H1 (cell line): ENCODE data around the gene PSD2. TPM values are rescaled to one million over a fixed set of nuclear protein-coding genes. Genes with fewer than 3 reads are reported as not detected.

Experiments
- CTCF ChIA-PET: fragments of 300-600 bp; sonication (Branson Sonifier 250); formaldehyde crosslinking; loops from one replicate; lab custom pipeline; 2021; ENCODE audit not compliant: partially characterized antibody; lab: Charles Lee
- POLR2A ChIA-PET: fragments of 300-600 bp; sonication (Branson Sonifier 250); formaldehyde crosslinking; loops from one replicate; lab custom pipeline; 2021; ENCODE audit warnings: inconsistent platforms; ENCODE audit not compliant: partially characterized antibody; lab: Charles Lee
- DNase-seq, 2 experiments: peaks; one replicate each; pipeline versions ENCODE4 v3.0.0 to v3.0.0-alpha.2; 2010 to 2022; ENCODE audit warnings: low spot score in 2 of 2, low read depth in 1 of 2, mixed read lengths in 1 of 2
- FAIRE-seq: peaks from 2 replicates; lab custom pipeline; 2011; peaks lifted over from hg19 to GRCh38; lab: Jason Lieb, UNC
- H2AFZ ChIP-seq: 2 replicates; pipeline ENCODE4 v1.8.1; 2012; ENCODE audit warnings: low read length, inconsistent platforms
- H2AK5ac ChIP-seq: 2 replicates; pipeline ENCODE4 v1.6.1; 2013; ENCODE audit warnings: low read depth, low read length
- H2BK120ac ChIP-seq: replicated peaks from 2 replicates; pipeline ENCODE3; 2013; ENCODE audit warnings: low read depth, low read length, inconsistent platforms
- H2BK12ac ChIP-seq: 2 replicates; pipeline ENCODE4 v1.6.1; 2013; ENCODE audit warnings: low read depth, low read length
- H2BK15ac ChIP-seq: 2 replicates; pipeline ENCODE4 v1.6.1; 2013; ENCODE audit warnings: low read length
- H2BK20ac ChIP-seq: 2 replicates; pipeline ENCODE4 v1.6.1; 2013; ENCODE audit warnings: low read length
- H2BK5ac ChIP-seq: 2 replicates; pipeline ENCODE4 v1.6.1; 2013; ENCODE audit warnings: low read depth, low read length
- H3K14ac ChIP-seq: 2 replicates; pipeline ENCODE4 v1.6.1; 2013; ENCODE audit warnings: inconsistent platforms; ENCODE audit not compliant: insufficient read length
- H3K18ac ChIP-seq: 2 replicates; pipeline ENCODE4 v1.6.1; 2013; ENCODE audit warnings: low read length; ENCODE audit errors: extremely low read depth
- H3K23ac ChIP-seq: 2 replicates; pipeline ENCODE4 v1.6.1; 2013; ENCODE audit warnings: inconsistent platforms; ENCODE audit not compliant: insufficient read length
- H3K23me2 ChIP-seq: 2 replicates; pipeline ENCODE4 v1.6.1; 2013; ENCODE audit warnings: low read depth, low read length
- H3K27ac ChIP-seq: 2 replicates; pipeline ENCODE4 v1.6.1; 2011; ENCODE audit warnings: low read depth, low read length, inconsistent platforms
- H3K27me3 ChIP-seq, 4 experiments: replicated peaks in 1 of 4; 1 replicate in 1 of 4; 2 replicates in 3 of 4; pipeline versions ENCODE4 v1.6.1 to v1.8.1; 2011 to 2013; ENCODE audit warnings: low read length in 3 of 4, mild to moderate bottlenecking in 3 of 4, inconsistent platforms in 2 of 4, mixed read lengths in 2 of 4, moderate library complexity in 1 of 4; ENCODE audit not compliant: control insufficient read depth in 3 of 4, insufficient read depth in 3 of 4; ENCODE audit errors: extremely low read depth in 1 of 4
- H3K36me3 ChIP-seq, 4 experiments: 2 replicates each; pipeline versions ENCODE4 v1.6.1 to v1.8.1; 2011 to 2013; ENCODE audit warnings: mild to moderate bottlenecking in 4 of 4, low read length in 3 of 4, moderate library complexity in 2 of 4, control low read depth in 1 of 4, inconsistent platforms in 1 of 4; ENCODE audit not compliant: insufficient read depth in 4 of 4, control insufficient read depth in 2 of 4
- H3K4ac ChIP-seq: replicated peaks from 2 replicates; pipeline ENCODE3; 2013; ENCODE audit warnings: low read length, low read depth, mixed read lengths, inconsistent platforms; ENCODE audit not compliant: insufficient read length
- H3K4me1 ChIP-seq, 4 experiments: replicated peaks in 1 of 4; 1 replicate in 1 of 4; 2 replicates in 3 of 4; pipeline versions ENCODE4 v1.6.1 to v1.8.1; 2011 to 2013; ENCODE audit warnings: low read length in 3 of 4, inconsistent platforms in 2 of 4, mixed read lengths in 1 of 4; ENCODE audit not compliant: insufficient read depth in 4 of 4, control insufficient read depth in 3 of 4
- H3K4me2 ChIP-seq, 2 experiments: 2 replicates each; pipeline versions ENCODE4 v1.6.1 to v1.8.1; 2011 to 2013; ENCODE audit warnings: low read depth in 2 of 2, low read length in 2 of 2, control low read depth in 1 of 2, inconsistent platforms in 1 of 2, mild to moderate bottlenecking in 1 of 2; ENCODE audit not compliant: insufficient read depth in 1 of 2
- H3K4me3 ChIP-seq, 4 experiments: fragments of 200-600, 300-600 bp in 1 of 4; sonication (generic), shearing (Covaris generic), sonication (Bioruptor Twin) in 1 of 4; 2 replicates each; pipeline versions ENCODE4 v1.5.1 to v1.8.1; 2011 to 2016; ENCODE audit warnings: low read length in 4 of 4, low read depth in 3 of 4, control low read depth in 2 of 4, inconsistent platforms in 2 of 4, mild to moderate bottlenecking in 2 of 4, mixed read lengths in 1 of 4, moderate library complexity in 1 of 4; ENCODE audit not compliant: insufficient read depth in 2 of 4; ENCODE audit errors: extremely low read depth in 1 of 4
- H3K56ac ChIP-seq: replicated peaks from 2 replicates; pipeline ENCODE3; 2013; ENCODE audit warnings: low read depth, mild to moderate bottlenecking, mixed read lengths, low read length, inconsistent platforms; ENCODE audit not compliant: insufficient read length
- H3K79me1 ChIP-seq: 2 replicates; pipeline ENCODE4 v1.6.1; 2013; ENCODE audit warnings: low read depth, low read length, control low read depth
- H3K79me2 ChIP-seq, 2 experiments: 2 replicates each; pipeline versions ENCODE4 v1.6.1 to v1.8.1; 2012 to 2013; ENCODE audit warnings: low read length in 2 of 2, mild to moderate bottlenecking in 2 of 2, inconsistent platforms in 1 of 2; ENCODE audit not compliant: insufficient read depth in 2 of 2, control insufficient read depth in 1 of 2
- H3K9ac ChIP-seq, 4 experiments: replicated peaks in 1 of 4; 1 replicate in 1 of 4; 2 replicates in 3 of 4; pipeline versions ENCODE4 v1.6.1 to v1.8.1; 2011 to 2013; ENCODE audit warnings: low read depth in 3 of 4, low read length in 3 of 4, control low read depth in 2 of 4, mild to moderate bottlenecking in 2 of 4, moderate library complexity in 2 of 4, inconsistent platforms in 1 of 4; ENCODE audit errors: extremely low read depth in 1 of 4
- H3K9me3 ChIP-seq, 2 experiments: 2 replicates each; pipeline versions ENCODE4 v1.6.1 to v1.8.1; 2012 to 2013; ENCODE audit warnings: mild to moderate bottlenecking in 2 of 2, moderate library complexity in 2 of 2, control low read depth in 1 of 2, inconsistent platforms in 1 of 2, low read depth in 1 of 2, low read length in 1 of 2, mixed read lengths in 1 of 2; ENCODE audit not compliant: insufficient read depth in 2 of 2
- H4K20me1 ChIP-seq, 2 experiments: replicated peaks in 1 of 2; 2 replicates each; pipeline versions ENCODE3 to v1.8.1; 2011 to 2013; ENCODE audit warnings: inconsistent platforms in 2 of 2, low read length in 2 of 2, mild to moderate bottlenecking in 1 of 2; ENCODE audit not compliant: insufficient read depth in 2 of 2, control insufficient read depth in 1 of 2
- H4K5ac ChIP-seq: 2 replicates; pipeline ENCODE4 v1.6.1; 2013; ENCODE audit warnings: low read length, low read depth, mixed read lengths, inconsistent platforms; ENCODE audit not compliant: insufficient read length
- H4K8ac ChIP-seq: 2 replicates; pipeline ENCODE4 v1.8.0; 2013; ENCODE audit warnings: mild to moderate bottlenecking, moderate library complexity, low read length, inconsistent platforms; ENCODE audit not compliant: insufficient read depth; ENCODE audit errors: extremely low read depth
- H4K91ac ChIP-seq: replicated peaks from 2 replicates; pipeline ENCODE3; 2013; ENCODE audit warnings: low read length, mixed read lengths, inconsistent platforms; ENCODE audit not compliant: insufficient read length
- JUND ChIP-seq: IDR thresholded peaks from 2 replicates; pipeline ENCODE4 v1.6.1; 2011; ENCODE audit warnings: mild to moderate bottlenecking, improper control_type of control experiment, low read length
- KDM4A ChIP-seq: IDR thresholded peaks from one replicate; pipeline ENCODE4 v1.7.1; 2012; ENCODE audit warnings: low read depth, mild to moderate bottlenecking, moderate library complexity, low read length, inconsistent platforms; ENCODE audit not compliant: severe bottlenecking
- KDM5A ChIP-seq: fragments of 200-600 bp; IDR thresholded peaks from 2 replicates; pipeline ENCODE4 v1.7.1; 2012; ENCODE audit warnings: mild to moderate bottlenecking, low read length, inconsistent platforms, mixed read lengths
- POLR2A ChIP-seq, 2 experiments: IDR thresholded peaks; 1 replicate in 1 of 2; 2 replicates in 1 of 2; pipeline ENCODE4 v1.6.1; 2011; ENCODE audit warnings: low read depth in 2 of 2, low read length in 2 of 2, mild to moderate bottlenecking in 2 of 2; ENCODE audit errors: control extremely low read depth in 1 of 2
- POLR2AphosphoS5 ChIP-seq: IDR thresholded peaks from 2 replicates; pipeline ENCODE4 v1.6.1; 2011; ENCODE audit warnings: low read depth, low read length
- RAD21 ChIP-seq, 2 experiments: IDR thresholded peaks in 1 of 2; conservative IDR thresholded peaks in 1 of 2; 2 replicates each; pipeline ENCODE4 v1.6.1; 2011; ENCODE audit warnings: low read depth in 2 of 2, low read length in 2 of 2, improper control_type of control experiment in 1 of 2, inconsistent platforms in 1 of 2, mild to moderate bottlenecking in 1 of 2, moderate library complexity in 1 of 2
- RXRA ChIP-seq: IDR thresholded peaks from 2 replicates; pipeline ENCODE4 v1.6.1; 2011; ENCODE audit warnings: low read depth, mild to moderate bottlenecking, low read length, moderate library complexity; ENCODE audit not compliant: insufficient read depth
- SIRT6 ChIP-seq: IDR thresholded peaks from one replicate; pipeline ENCODE4 v1.7.1; 2012; ENCODE audit warnings: low read length, inconsistent platforms
- SUZ12 ChIP-seq: fragments of 200-600 bp; sonication (generic); IDR thresholded peaks from 2 replicates; pipeline ENCODE4 v1.6.1; 2012; ENCODE audit warnings: mild to moderate bottlenecking, inconsistent platforms, low read length, moderate library complexity, mixed read lengths
- TAF7 ChIP-seq: optimal IDR thresholded peaks from 2 replicates; pipeline ENCODE3; 2011; ENCODE audit warnings: low read depth, mild to moderate bottlenecking, inconsistent platforms, low read length, moderate library complexity, borderline replicate concordance
- WGBS, 2 experiments: shearing (Covaris generic) in 1 of 2; methylation state at CpG; one replicate each; pipeline versions ENCODE4 v1.1.6 to v1.1.7; 2013 to 2015; ENCODE audit warnings: low lambda C conversion rate in 2 of 2, mixed read lengths in 2 of 2, inconsistent platforms in 1 of 2, low coverage in 1 of 2, missing lambda C conversion rate in 1 of 2; ENCODE audit not compliant: insufficient replicate concordance in 2 of 2, insufficient coverage in 1 of 2, insufficient read length in 1 of 2; ENCODE audit errors: extremely low coverage in 1 of 2, missing lambda C conversion rate in 1 of 2; 5-methylcytosine and 5-hydroxymethylcytosine counted together
- polyA plus RNA-seq, 7 experiments: library from polyadenylated mRNA; depleted of rRNA in 3 of 7; stranded (reverse) in 5 of 7; unstranded in 2 of 7; fragments of >200 nt in 5 of 7; fragments of 200-250 nt in 2 of 7; gene quantifications; 1 replicate in 5 of 7; 2 replicates in 1 of 7; 4 replicates in 1 of 7; pipeline versions ENCODE4 v1.2.1 to v1.2.3, GENCODE V29; 2011 to 2013; ENCODE audit warnings: missing spikeins in 2 of 7, mixed read lengths in 2 of 7
- total RNA-seq: library from RNA; stranded (reverse); fragmentation: NEBNext Ultra II Directional; extraction: Animal tissue kit (Norgen Biotek cat#: 25700); gene quantifications from 2 replicates; pipeline ENCODE4 v1.2.1, GENCODE V29; 2021

Gene PSD2
- total and polyA plus RNA-seq, 2 of the 8 experiments (the other 6 are each of a cell fraction or from before 2014, with no cell fraction given) = 0.06 to 0.14 TPM

GRCh38 chr5:139807647-139808030, 12.0 kb downstream of the PSD2 start:
- Histone ChIP-seq H3K27ac (no peak overlapping the region), H4K20me1 (peaks cover 0 to 4% of the 10 kb centered on the region in 2 experiments), H3K18ac (no peak overlapping the region), H4K5ac (no peak overlapping the region), H3K27me3 (peaks cover 0 to 3% (median 1%) of the 10 kb centered on the region in 4 experiments; a peak in 1 of 7 replicates), H3K36me3 (no peaks in the 10 kb centered on the region), H3K4me2 (no peak overlapping the region), H4K8ac (no peak overlapping the region), H2BK20ac (no peak overlapping the region), H2AFZ (no peak overlapping the region), H3K4ac (no peak overlapping the region), H3K4me3 (no peak overlapping the region), H4K91ac (no peak overlapping the region), H3K23ac (no peak overlapping the region), H3K56ac (no peak overlapping the region), H2BK120ac (no peak overlapping the region), H2BK15ac (no peak overlapping the region), H2BK12ac (no peak overlapping the region), H3K9me3 (no peaks in the 10 kb centered on the region), H3K14ac (no peak overlapping the region), H3K4me1 (no peaks in the 10 kb centered on the region), H3K79me1 (no peaks in the 10 kb centered on the region), H2BK5ac (no peak overlapping the region), H2AK5ac (no peak overlapping the region), H3K23me2 (no peaks in the 10 kb centered on the region), H3K9ac (no peak overlapping the region), H3K79me2 (no peaks in the 10 kb centered on the region)
- ChIA-PET CTCF (interaction anchor here (0.8 to 9.2 kb wide), 11 partner anchors 10 to 173 kb away, joined by 3 to 68 read pairs (median 8); partner anchors contain the start of gene PSD2), POLR2A (interaction anchor here (0.6 to 1.1 kb wide), 2 partner anchors 10 to 73 kb away, joined by 3 read pairs; no protein-coding TSS in a partner anchor)
- DNase-seq = no peak
- 82% methylated on average over 6 of the region's 6 CpGs; no CpG with 5 or more reads in 1 of the 2 experiments for WGBS, 2 experiments
- FAIRE-seq = no peak
- TF ChIP-seq KDM5A (no peak), POLR2A (IDR thresholded peaks at IDR 0.05; ENCODE audit: control extremely low read depth in 1 of 2, low read depth in 2 of 2, low read length in 2 of 2) (no peak), SIRT6 (no peak), KDM4A (no peak), POLR2AphosphoS5 (no peak), RAD21 (IDR thresholded peaks at IDR 0.05 in 1 of 2, conservative IDR thresholded peaks at IDR 0.05 in 1 of 2; ENCODE audit: low read depth in 2 of 2, low read length in 2 of 2) (no peak), SUZ12 (no peak), JUND (no peak), RXRA (no peak), TAF7 (no peak)
